Suprapubic skin (tissue), 4 donors: Measurements from ENCODE around the gene PACS2.

Experiments
- CTCF ChIP-seq, 2 donors: fragments of 200-600 bp in 1 of 2; fragments of 450-650 bp in 1 of 2; sonication (generic) in 1 of 2; IDR thresholded peaks; one replicate each; pipeline ENCODE4 v1.5.1; 2016 to 2019; ENCODE audit warnings: antibody characterized with exemption in 2 of 2, mild to moderate bottlenecking in 1 of 2, moderate library complexity in 1 of 2
- EP300 ChIP-seq: sonication (generic); formaldehyde crosslinking; IDR thresholded peaks from one replicate; pipeline ENCODE4 v1.6.1; 2017; ENCODE audit warnings: antibody characterized with exemption
- POLR2A ChIP-seq, 2 donors: fragments of 450-650 bp; IDR thresholded peaks; one replicate each; pipeline ENCODE4 v1.6.1; 2017; ENCODE audit warnings: antibody characterized with exemption in 2 of 2, mild to moderate bottlenecking in 2 of 2, moderate library complexity in 2 of 2
- POLR2AphosphoS5 ChIP-seq, 3 donors: sonication (generic); formaldehyde crosslinking; IDR thresholded peaks; one replicate each; pipeline ENCODE4 v1.6.1; 2017; ENCODE audit warnings: antibody characterized with exemption in 3 of 3

- no peak for TF ChIP-seq CTCF (IDR thresholded peaks at IDR 0.05)
- TF ChIP-seq POLR2AphosphoS5 (IDR thresholded peaks at IDR 0.05), result no peak
- no peak for TF ChIP-seq POLR2A (IDR thresholded peaks at IDR 0.05)
- no peak for TF ChIP-seq EP300
Observed at GRCh38 chr14:105279642-105280361, 34.7 kb upstream of the PACS2 start.
